ENCODE measurements around the gene FBF1. TPM values are rescaled to one million over a fixed set of nuclear protein-coding genes. Genes with fewer than 3 reads are reported as not detected.

FBF1 gene
- total and polyA plus RNA-seq, 10 donors = 5.2 to 16.0 (median 10.0) TPM

- H3K4me3 ChIP-seq = no peak overlapping the region
- no peaks in the 10 kb centered on the region for H3K9me3 ChIP-seq
- H3K4me1 ChIP-seq = peaks cover 0 to 14% (median 0%) of the 10 kb centered on the region in 6 donors
- H3K36me3 ChIP-seq = peaks cover 6 to 100% (median 96%) of the 10 kb centered on the region in 6 donors
- peak overlapping the region in 2 of 8 donors; percentile 7 to 15 for H3K27ac ChIP-seq
- DNase-seq = no peak
- no peak for TF ChIP-seq POLR2A (IDR thresholded peaks at IDR 0.05)
- TF ChIP-seq POLR2AphosphoS5 (IDR thresholded peaks at IDR 0.05) = peak in 1 of 3 donors; percentile 23
- H3K27me3 ChIP-seq (replicated peaks in 1 of 7) = no peaks in the 10 kb centered on the region
- intact Hi-C loops (cut with DNase I; ENCODE audit: low total_unique reads) = no loop called here
- WGBS, 5 donors = 74 to 84% (median 82%) methylated on average over 7 to 8 of the region's 8 CpGs
These were observed 10.2 kb upstream of the FBF1 start for GRCh38 chr17:75950855-75951554.

GRCh38 chr17:75950421-75950820 lies 9.6 kb upstream of the FBF1 start:
- no peak for TF ChIP-seq POLR2A (IDR thresholded peaks at IDR 0.05)
- Histone ChIP-seq H3K36me3 (peaks cover 3 to 100% (median 94%) of the 10 kb centered on the region in 6 donors), H3K27ac (peak overlapping the region in 1 of 8 donors; percentile 7), H3K9me3 (no peaks in the 10 kb centered on the region), H3K4me3 (no peak overlapping the region), H3K4me1 (peaks cover 0 to 14% (median 0%) of the 10 kb centered on the region in 6 donors), H3K27me3 (replicated peaks in 1 of 7) (no peaks in the 10 kb centered on the region)
- DNase-seq = no peak
- intact Hi-C loops (cut with DNase I; ENCODE audit: low total_unique reads) = no loop called here
- WGBS, 5 donors = 94 to 98% (median 96%) methylated on average over 6 of the region's 6 CpGs

- intact Hi-C loops (cut with DNase I; ENCODE audit: low total_unique reads) = no loop called here
- H3K4me1 ChIP-seq = peaks cover 0 to 18% (median 11%) of the 10 kb centered on the region in 6 donors
- DNase-seq = no peak
- WGBS, 5 donors = 79 to 93% (median 86%) methylated on average over 2 of the region's 2 CpGs
- H3K4me3 ChIP-seq = no peak overlapping the region
- no peaks in the 10 kb centered on the region for H3K9me3 ChIP-seq
- H3K27me3 ChIP-seq (replicated peaks in 1 of 7) = no peaks in the 10 kb centered on the region
- H3K36me3 ChIP-seq = peaks cover under 1 to 76% (median 46%) of the 10 kb centered on the region in 6 donors
- TF ChIP-seq CTCF (IDR thresholded peaks at IDR 0.05 in 8 of 11, conservative IDR thresholded peaks at IDR 0.05 in 3 of 11) = no peak
- no peak for TF ChIP-seq POLR2AphosphoS5 (IDR thresholded peaks at IDR 0.05)
- no peak for TF ChIP-seq POLR2A (IDR thresholded peaks at IDR 0.05)
- no peak overlapping the region for H3K27ac ChIP-seq
These were observed 4.4 kb upstream of the FBF1 start for GRCh38 chr17:75945211-75945610.

- Histone ChIP-seq H3K36me3 (peaks cover 0 to 59% (median 29%) of the 10 kb centered on the region in 6 donors), H3K4me1 (peaks cover 0 to 22% (median 16%) of the 10 kb centered on the region in 6 donors), H3K4me3 (no peak overlapping the region), H3K27me3 (replicated peaks in 1 of 7) (no peaks in the 10 kb centered on the region), H3K9me3 (no peaks in the 10 kb centered on the region), H3K27ac (no peak overlapping the region)
- DNase-seq = no peak
- TF ChIP-seq CTCF (IDR thresholded peaks at IDR 0.05 in 8 of 11, conservative IDR thresholded peaks at IDR 0.05 in 3 of 11) = no peak
- no peak for TF ChIP-seq POLR2AphosphoS5 (IDR thresholded peaks at IDR 0.05)
- no peak for TF ChIP-seq POLR2A (IDR thresholded peaks at IDR 0.05)
- 85 to 100% (median 92%) methylated on average over 1 of the region's 1 CpG for WGBS, 5 donors
- intact Hi-C loops (cut with DNase I; ENCODE audit: low total_unique reads) = no loop called here
These were observed 2.6 kb upstream of the FBF1 start for GRCh38 chr17:75943491-75943890.

- Histone ChIP-seq H3K9me3 (no peaks in the 10 kb centered on the region), H3K27me3 (replicated peaks in 1 of 7) (no peaks in the 10 kb centered on the region), H3K4me3 (no peak overlapping the region), H3K27ac (no peak overlapping the region), H3K4me1 (peaks cover 0 to 22% (median 16%) of the 10 kb centered on the region in 6 donors), H3K36me3 (peaks cover 0 to 49% (median 19%) of the 10 kb centered on the region in 6 donors)
- no peak for TF ChIP-seq POLR2A (IDR thresholded peaks at IDR 0.05)
- no peak for TF ChIP-seq POLR2AphosphoS5 (IDR thresholded peaks at IDR 0.05)
- TF ChIP-seq CTCF (IDR thresholded peaks at IDR 0.05 in 8 of 11, conservative IDR thresholded peaks at IDR 0.05 in 3 of 11) = no peak
- intact Hi-C loops (cut with DNase I; ENCODE audit: low total_unique reads) = no loop called here
- no peak for DNase-seq
- WGBS, 5 donors = 88 to 96% (median 94%) methylated on average over 4 of the region's 4 CpGs
These were observed 1.6 kb upstream of the FBF1 start for GRCh38 chr17:75942473-75942872.
